Epidermal melanocyte (primary cell): ENCODE data around the gene SOCS3.
"Not testable (repeated sequence)": the region's sequence is repeated elsewhere in the genome, so short reads cannot be mapped to it uniquely, and the experiment has no call there.

ENCODE experiments used
- DNase-seq: peaks from one replicate; pipeline ENCODE4 v3.0.0; 2011; ENCODE audit warnings: low spot score; ENCODE audit not compliant: insufficient read length

Gene SOCS3

DNA sequence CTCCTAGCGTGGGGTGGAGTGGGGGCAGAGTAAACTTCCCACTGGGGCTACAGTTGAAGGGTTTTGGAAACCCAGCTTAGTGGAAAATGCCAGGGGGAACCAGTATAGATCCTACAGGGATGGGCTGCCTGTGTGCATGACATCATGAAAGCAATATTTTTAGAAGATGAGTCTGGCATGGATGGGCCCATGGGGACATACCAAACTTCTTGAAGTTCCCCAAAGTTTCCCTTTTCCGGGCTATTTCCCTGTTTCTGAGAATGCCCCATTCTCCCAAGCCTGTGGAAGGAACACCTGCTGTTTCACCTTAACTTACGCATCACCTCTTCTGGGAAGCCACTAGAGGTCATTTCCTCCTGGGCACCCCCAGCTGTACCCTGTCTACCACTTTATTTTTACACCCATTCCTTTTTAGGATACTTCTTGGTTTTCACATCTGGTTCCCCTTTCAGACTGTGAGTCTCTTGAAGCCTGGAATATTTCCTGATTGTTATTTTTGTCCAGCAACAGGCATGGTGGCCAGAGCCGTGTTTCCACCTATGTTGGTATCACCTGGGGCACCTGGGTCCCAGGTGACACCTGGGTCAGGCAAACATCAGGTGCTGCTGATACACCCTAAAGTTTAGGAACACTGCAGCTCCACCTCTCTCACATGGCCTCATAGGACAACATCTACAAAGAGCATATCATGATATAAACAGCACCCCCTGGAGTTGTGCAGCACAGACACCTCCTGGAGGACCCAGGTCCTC is 9.8 kb downstream of the SOCS3 start:
- no peak for DNase-seq

DNA sequence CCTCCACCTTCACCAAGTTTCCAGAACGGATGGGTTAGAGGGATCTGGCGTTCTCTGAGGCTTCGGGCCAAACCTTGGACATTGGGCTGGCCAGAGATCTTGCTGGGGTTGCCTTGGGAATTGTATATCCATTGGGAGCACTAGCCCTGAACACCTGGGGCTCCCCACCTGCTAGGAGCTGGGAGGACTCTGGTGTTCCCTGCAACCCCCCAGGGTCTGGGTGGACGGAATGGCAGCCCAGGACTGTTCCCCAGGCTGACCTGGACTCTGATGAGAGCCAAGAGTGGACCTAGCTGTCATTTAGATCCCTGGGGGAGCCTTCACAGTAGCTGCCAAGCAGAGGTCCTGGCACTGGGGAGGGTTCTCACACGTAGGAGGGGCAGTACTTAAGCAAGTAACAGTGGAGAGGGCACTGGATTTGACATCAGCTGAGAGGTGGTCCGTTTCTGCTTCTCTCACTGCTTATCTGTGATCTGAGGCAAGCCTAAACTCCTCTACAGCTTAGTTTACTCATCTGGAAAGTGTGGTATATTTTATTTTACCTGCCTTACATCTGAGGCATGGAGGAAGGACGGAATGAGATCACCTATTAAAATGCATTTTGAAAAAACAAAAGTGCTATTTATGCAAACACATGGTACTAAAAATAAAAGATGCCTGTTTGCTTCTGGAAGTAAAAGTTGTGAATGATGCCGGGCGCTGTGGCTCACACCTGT is 11.7 kb downstream of the SOCS3 start:
- DNase-seq = no peak

GRCh38 chr17:78347453-78347852 is 12.4 kb downstream of the SOCS3 start:
- DNase-seq = no peak

- DNase-seq = no peak
Observed at GRCh38 chr17:78346605-78347250, 13.1 kb downstream of the SOCS3 start.

DNA sequence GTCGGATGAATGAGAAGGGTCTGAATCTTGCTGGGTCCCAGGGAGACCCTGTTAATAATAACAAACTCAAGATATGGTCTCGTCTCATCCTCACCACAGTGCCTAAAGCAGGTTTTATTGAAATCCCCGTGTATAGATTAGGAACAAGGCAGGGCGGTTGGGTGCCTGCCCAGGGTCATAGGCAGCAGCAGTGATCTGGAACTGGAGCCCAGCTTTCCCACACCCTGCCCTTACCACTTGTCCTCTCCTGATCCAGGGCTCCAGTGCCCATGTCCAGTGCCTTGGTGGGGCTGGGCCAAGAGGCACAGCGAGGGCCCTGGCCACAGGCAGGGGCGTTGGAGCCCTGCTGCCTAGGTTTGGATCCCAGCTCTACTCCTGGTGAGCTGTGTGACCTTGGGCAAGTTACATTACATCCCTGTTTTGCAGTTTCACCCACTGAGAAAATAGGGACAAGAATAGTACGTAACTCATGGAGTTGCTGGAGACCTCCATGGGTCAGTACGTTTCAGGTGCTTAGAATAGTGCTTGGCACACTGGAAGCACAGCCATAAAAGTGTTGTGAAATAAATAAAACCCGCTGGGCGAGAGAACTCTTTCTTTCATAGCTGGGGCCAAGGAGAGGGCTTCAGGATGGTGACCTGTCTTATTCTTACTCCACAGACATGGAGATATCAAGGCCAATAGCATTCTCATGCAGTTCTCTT is 13.9 kb downstream of the SOCS3 start:
- no peak for DNase-seq

- no peak for DNase-seq
Observed at GRCh38 chr17:78345172-78345571, 14.7 kb downstream of the SOCS3 start.

- DNase-seq = no peak
Observed at GRCh38 chr17:78344666-78345065, 15.2 kb downstream of the SOCS3 start.

DNA sequence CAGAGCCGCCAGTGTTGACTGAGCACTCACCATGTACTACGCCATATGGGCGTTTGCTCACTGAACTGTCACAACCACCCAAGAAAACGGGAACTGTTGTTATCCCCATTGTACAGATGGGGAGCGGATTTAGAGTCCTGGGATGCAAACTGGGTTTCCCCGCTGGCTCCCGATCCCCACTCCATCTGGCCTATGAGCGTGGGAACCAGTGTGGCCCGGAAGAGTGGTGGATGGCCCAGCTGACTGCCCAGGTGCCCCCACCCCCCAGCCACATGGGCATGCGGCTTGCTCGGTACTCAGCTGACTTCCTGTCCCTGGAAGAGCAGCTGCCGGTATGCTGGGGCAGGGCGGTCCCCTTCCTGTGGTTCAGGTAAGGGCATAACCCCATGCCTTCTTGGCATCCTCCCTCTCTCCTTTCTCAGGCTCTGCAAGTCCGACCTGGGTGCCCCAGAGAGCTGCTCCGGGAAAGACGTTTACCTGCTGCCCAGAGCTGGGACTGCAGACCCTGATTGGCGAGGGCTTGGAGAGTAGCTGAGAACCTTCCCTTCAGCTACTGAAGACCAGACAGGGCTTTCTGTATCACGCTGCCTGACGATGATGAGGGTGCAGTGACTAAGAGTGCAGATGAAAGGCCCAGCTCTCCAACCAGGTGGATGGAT is 16.2 kb downstream of the SOCS3 start:
- DNase-seq = no peak

DNA sequence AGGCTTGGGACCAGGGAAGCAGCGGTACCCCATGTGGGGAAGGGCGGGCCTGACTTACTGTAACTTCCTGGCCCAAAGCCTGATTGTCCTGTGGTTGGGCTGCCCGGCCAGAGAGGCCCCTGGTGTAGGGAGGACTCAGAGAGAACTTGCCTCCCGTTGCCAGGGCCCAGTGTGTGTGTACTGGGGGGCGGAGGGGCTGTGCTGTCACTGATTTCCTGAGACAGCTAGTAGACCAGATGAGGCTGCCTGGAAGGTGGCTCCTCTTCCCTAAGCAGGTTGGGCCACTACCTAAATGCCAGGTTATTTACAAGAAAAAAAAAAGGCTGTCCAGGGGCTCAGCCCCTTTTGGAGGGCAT is 16.7 kb downstream of the SOCS3 start:
- DNase-seq = peak; percentile 82

DNA sequence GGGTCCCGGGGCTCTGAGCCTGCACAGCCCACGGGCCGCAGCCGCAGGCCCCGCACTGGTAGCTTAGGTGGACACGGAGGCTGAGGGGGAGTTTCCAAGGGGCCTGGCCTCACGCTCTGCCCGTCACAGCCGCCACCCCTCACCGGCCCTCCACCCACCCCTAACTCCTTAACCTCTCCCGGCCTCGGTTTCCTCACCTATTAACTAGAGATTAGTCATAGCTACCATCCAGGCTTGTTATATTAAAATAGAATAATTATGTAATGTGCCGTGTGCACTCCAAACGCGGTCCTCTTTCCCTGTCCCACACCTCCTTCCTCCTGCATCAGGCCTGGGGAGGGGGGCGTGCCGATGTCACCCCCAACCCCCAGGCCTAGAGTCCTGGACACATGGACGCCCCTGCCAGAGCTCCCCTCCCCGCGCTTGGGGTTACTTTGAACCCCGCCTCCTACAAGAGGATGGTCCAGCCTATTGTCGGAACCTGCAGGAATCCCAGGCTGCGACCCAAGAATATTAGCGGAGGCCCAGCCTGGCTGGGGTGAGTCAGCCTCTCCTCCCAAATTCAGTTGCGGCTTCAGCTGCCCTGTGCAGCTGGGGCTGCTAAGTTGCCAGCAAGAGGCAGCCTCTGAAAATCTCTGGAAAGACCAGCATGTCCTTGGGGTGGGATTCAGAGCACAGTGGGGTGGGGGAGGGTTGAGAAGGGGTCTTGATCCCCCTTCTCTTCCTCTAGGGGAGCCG is 17.3 kb downstream of the SOCS3 start:
- DNase-seq = no peak

DNA sequence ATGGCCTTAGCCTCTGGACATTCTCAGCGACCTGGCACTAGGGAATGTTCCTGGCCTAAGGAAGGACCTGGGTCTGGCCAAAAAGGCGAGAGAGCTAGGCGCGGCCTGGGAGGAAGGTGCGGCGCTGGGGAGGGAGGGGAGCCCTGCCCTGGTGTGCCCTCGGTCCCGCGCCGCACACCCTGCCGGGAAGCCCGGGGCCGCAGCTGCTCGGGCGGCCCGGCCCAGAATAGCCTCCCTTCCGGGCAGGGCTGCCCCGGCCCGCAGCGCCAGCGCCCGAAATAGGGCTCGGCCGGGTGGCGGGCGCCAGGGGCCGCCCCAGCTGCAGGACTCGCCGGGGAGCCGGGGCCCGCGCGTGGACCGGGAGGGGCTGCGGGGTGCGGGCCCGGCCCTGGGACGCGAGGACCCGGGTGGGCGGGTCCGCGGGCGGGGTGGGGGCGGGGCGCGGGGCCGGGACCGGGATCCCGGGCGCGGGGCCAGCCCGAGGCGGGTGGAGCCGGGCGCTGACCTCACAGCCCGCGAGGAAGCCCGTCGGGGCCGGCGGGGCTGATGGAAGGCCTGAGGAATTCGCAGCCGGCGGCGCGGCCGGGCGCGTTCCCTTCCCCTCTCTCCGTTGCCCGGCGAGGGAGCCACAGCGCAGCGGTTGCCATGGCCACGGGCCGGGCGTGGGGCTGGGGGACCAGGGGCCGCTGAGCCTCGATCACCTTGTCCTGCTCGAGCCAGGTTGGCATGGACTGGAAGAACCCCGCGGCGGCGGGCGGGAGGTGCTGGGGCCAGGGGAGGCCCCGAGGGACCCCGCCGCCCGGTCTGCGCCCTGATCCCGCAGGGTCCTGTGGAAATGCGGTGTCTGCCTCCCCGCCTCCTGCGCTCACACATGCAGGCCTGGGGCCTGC is 18.1 kb downstream of the SOCS3 start:
- DNase-seq = peak; percentile 80

DNA sequence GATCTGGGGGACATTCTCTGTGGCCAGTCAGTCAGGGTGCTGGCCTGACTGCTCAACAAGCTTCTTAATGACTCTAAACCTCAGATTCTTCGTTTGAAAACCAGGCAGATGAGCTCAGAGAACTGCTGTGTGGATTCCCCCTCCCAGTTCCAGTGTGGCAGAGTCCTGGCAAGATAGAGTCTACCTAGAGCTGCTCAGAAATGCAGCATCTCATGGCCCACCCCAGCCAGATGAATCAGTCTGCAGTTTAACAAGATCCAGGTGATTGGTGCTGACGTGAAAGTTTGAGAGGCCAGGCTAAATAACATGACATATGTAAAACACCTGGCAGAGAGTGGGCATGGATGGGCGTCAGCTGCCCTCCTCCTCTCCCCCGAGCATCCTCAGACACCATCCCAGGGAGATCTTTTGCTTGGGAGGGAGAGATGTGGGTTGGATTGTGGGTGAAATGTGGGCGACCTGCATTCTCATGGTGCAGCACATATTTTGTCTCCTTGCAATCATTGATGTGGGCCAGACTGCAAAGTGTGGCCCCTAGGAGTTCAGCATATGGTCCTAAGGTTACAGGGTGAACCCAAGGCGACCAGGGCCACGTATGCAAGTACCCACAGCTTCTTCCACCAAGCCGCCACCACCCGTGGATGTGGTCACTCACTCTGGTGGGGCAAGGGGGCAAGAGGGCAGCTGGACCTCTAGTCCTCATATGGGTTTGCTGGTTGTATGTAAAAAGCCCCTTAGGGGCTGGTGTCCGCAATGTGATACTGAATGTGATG is 19.5 kb downstream of the SOCS3 start:
- DNase-seq = no peak

DNA sequence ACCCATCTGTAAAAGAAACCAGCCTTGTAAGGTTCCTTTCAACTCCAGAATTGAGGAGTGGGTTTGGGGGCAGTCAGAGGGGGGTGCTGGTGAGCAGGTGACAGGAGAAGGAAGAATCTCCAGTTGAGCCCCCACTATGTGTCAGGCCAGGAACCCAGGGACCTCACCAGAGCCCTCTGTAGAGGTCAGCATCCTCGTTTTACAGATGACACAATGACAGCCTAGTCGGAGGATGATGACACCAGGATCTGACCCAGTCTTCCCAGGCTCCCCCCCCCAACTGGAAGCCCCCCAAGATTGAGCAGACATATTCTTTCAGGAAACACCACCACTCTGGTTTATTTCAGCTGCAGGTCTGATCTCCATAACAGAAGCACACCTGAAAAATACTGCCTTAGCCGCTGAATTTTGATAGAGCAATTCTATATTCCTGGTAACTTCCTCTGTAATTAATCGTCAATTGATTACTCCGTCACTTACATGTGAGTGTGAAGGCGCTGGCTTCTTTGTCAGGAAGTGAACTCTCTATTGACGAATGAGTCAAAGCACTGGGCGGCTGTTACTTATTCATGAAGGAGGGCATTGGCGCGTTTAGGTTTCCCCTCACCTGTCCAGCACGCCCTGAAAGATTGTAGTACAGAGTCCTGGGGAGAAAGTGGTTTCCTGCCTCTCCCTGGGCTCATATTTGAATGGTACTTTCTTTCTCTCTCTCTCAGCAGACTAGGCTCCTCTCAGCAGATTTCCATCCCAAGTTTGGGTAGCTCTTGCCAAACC is 21.2 kb downstream of the SOCS3 start:
- DNase-seq = no peak

DNA sequence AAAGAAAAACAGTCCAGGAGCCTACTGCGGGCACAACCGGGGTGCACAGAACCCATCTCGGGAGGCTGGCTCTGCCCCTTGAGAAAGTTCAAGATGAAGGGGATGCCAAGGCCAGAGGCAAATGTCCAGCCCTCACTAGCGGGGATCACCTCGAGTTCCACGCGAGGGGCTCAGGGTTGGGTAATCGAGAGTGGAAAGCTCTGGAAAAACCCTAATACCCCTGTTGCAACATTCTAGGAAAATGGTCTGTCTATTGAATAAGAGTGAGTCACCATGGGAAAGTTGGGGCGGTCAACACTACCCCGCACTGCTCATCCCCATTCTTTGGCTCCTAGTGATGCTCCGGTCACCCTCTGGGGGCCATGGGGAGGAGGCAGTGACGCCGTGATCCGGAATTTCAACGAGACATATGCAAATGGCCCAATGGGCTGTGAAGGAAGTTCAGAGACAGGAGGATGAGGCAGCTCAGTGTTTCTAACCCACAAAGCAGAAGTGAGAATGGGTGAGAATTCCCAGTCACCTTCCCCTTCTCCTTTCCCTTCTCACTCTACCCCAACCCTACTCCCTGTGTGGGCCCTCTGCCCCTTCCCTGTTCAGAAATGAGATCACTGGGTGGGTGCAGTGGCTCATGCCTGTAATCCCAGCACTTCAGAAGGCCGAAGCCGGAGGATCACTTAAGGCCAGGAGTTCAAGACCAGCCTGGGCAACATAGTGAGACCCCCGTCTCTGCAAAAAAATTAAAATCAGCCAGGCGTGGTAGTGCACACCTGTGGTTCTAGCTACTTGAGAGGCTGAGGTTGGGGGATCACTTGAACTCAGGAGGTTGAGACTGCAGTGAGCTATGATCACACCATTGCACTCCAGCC is 22.4 kb downstream of the SOCS3 start:
- no peak for DNase-seq

- no peak for DNase-seq
Observed at GRCh38 chr17:78335209-78335608, 24.7 kb downstream of the SOCS3 start.

- DNase-seq = no peak
Observed at GRCh38 chr17:78332991-78333390, 26.9 kb downstream of the SOCS3 start.

DNA sequence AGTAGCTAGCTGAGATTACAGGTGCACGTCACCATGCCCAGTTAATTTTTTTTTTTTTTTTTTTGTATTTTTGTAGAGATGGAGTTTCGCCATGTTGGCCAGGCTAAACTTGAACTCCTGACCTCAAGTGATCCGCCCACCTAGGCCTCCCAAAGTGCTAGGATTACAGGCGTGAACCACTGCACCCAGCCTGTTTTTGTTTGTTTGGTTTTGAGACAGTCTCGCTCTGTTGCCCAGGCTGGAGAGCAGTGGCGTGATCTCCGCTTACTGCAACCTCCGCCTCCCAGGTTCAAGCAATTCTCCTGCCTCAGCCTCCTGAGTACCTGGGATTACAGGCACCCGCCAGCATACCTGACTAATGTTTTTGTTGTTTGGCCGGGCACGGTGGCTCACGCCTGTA is 28.5 kb downstream of the SOCS3 start:
- not testable (repeated sequence) for DNase-seq
